A204.1 (cell line): Measurements from ENCODE around the gene PC.

ENCODE experiments used
- FAIRE-seq: peaks from 2 replicates; lab custom pipeline; 2012; peaks lifted over from hg19 to GRCh38; lab: Jason Lieb, UNC

PC gene

GRCh38 chr11:66883016-66883965 is 74.9 kb downstream of the PC start:
- FAIRE-seq: no peak

DNA sequence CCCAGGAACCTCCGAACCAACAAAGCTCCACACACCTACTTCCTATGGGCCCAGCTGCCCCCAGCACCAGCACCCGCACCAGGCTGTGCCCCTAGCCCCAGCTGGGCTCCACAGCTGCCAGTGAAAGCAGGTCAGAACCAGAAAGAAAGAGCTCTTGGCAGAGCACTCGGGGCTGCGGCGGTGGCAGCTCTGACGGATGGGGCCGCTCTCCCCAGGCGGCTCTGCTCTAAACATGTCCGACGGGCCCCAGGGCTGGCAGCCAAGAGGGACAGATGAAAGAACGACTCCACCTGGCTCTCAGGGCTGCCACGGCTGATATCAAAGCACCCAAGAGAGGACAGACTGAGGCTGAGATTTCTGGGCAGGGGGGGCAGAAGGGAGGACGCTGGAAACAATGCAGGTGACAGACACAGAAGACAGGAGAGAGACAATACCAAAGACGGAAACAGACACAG is 75.6 kb downstream of the PC start:
- FAIRE-seq: no peak

- no peak for FAIRE-seq
Observed at GRCh38 chr11:66881927-66882452, 76.2 kb downstream of the PC start.

GRCh38 chr11:66881451-66881835 is 76.7 kb downstream of the PC start:
- FAIRE-seq: no peak

DNA sequence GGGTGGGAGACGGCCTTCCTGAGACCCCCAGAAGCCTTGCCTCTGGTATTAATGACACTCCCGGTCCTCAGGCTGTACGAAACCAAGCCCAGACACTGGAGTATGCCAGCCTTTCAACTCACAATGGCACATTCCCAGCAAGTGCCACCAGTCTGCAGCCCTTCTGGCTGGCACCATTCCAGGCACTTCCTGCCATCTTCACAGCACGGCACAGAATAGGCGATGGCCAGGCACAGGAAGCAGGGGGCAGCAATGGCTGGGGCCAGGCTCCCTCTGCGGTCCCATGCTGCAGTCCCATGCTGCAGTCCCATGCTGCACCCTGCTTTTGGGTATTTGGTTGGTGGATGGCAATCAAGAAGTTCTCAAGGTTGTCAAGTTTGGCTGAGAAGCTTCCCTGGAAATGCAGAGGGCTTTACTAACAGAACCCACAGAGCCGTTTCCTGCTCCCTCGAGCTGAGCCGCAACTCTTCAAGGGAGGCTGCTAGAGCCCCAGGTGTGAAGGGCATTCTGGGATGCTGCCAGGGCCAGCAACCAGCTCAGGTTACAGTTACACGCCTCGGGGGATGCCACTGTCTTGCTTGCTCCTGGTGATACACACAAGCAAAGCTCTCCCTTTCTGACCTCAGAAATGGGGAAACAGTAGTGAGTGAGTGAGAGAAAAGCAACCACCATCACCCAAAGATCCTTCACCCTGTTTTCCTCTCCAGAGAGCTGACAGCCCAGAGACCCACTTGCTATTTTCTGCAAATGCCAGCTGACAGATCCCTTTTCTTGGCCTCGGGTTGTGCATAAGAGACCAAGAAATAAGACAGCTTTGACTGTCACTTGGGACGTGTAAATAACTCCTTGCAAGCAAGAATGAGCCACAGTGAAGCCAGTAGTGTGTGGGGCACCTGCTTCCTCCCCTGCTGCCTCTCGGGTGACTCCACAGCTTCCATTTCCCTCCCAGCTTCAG is 77.4 kb downstream of the PC start:
- FAIRE-seq: no peak

- FAIRE-seq: no peak
Observed at GRCh38 chr11:66879999-66880398, 78.2 kb downstream of the PC start.

- no peak for FAIRE-seq
Observed at GRCh38 chr11:66879583-66879982, 78.6 kb downstream of the PC start.

DNA sequence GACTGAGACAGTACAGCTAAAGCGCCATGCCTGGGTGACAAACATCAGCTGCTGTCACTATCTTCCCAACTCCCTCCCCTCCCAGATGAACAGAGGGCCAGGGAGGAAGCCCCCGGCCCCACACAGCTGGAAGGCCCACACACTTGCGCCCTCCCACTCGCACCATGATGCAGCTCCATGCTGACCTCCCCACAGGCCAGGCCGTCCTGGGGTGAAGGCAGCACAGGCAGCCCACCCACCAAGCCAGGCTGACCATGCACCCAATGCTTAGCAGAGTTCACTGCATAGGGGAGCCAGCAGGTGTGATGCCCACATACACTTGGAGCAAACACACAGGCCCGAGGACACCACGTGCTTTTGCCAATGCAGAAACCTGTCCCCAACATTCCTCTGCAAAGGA is 79.2 kb downstream of the PC start:
- FAIRE-seq: no peak

GRCh38 chr11:66878474-66878873 is 79.7 kb downstream of the PC start:
- no peak for FAIRE-seq

- no peak for FAIRE-seq
Observed at GRCh38 chr11:66877588-66878385, 80.4 kb downstream of the PC start.

DNA sequence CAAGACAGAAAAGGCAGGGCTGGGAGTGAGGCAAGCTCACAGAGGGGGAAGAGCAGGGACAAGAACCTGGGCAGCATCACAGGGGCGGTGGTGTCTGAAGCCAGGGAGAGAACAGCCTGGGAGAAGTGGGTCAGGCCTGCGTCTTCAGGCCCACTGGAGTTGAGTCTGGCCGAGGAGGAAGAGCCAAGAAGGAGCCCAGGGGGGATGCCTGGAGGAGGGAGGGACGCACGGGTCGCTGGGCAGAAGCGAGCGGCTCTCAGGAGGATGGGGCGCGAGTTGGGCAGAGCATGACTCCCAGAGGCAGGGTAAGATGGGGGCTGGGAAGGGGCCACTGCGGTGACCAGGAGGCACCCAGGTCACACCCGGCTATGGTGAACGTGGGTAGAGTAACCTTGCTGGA is 82.8 kb downstream of the PC start:
- no peak for FAIRE-seq

- FAIRE-seq: no peak
Observed at GRCh38 chr11:66874232-66874631, 84.0 kb downstream of the PC start.

GRCh38 chr11:66871521-66871901 is 86.7 kb downstream of the PC start:
- no peak for FAIRE-seq

DNA sequence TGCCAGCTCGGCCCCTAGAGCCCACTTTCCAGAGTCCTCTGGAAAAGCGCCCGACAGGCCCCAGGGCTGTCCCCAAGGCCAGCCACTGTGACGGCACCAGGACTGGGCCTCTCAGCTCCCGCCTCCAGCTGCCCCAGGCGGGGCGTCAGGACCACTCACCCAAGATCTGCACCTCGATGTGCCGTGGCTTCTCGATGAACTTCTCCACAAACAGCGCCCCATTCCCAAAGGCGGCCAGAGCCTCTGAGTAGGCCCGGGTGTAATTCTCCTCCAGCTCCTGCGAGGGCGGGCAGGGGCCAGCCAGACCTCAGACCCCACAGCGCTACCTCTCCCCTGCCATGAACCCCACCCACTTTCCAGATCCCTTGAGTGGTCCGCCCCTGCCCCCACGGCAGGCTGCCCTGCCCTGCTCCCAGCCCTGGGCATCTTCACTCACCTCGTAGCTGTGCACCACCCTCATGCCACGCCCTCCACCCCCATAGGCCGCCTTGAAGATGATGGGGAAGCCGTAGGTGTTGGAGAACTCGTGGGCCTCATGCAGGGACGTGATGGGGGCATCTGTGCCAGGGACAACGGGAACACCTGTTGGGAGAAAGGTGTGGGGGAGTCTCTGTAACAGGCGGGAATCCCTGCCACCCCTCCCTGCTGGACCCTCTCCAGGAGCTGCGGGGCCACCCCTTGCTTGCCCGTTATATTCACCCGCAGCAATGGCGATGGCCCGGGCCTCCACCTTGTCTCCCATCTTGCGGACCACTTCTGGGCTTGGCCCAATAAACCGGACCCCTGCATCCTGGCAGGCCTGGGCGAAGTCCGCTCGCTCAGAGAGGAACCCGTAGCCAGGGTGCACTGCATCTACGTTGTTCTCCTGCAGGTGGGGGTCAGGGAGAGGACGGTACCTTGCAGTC is 87.3 kb downstream of the PC start:
- FAIRE-seq: no peak

DNA sequence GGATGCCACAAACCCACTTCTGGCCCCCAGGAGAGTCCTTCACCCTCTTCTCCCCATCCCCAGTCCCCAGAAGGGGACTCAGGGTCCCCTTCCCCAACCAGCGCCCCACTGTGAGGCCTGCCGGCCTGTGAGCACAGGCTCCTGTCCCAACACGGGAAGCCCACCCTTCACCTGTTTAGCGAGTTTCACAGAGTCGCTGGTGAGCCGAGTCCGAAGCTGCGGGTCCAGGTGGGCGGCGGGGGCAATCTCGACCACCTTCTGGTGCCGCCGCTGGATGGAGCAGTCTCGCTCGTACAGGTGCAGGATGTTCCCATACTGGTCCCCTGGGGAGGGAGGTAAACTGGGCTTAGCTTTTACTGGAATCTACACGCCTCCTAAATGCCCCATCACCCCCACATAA is 88.1 kb downstream of the PC start:
- no peak for FAIRE-seq

DNA sequence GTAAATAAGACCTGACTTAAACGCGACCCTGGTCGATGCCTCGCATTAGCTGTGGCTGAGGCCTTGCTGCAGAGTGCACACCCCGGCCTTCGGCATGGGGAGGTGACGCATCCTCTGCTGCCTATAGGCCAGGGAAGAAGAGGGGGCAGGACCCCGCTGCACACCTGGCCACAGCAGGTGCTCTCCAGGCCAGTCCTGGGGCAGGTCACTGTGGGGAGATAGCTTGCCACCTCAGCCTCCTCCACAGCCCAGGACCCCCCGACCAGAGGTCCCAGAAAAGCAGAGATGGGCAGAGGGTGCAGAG is 88.7 kb downstream of the PC start:
- FAIRE-seq: no peak

- FAIRE-seq: no peak
Observed at GRCh38 chr11:66868726-66869566, 89.2 kb downstream of the PC start.

DNA sequence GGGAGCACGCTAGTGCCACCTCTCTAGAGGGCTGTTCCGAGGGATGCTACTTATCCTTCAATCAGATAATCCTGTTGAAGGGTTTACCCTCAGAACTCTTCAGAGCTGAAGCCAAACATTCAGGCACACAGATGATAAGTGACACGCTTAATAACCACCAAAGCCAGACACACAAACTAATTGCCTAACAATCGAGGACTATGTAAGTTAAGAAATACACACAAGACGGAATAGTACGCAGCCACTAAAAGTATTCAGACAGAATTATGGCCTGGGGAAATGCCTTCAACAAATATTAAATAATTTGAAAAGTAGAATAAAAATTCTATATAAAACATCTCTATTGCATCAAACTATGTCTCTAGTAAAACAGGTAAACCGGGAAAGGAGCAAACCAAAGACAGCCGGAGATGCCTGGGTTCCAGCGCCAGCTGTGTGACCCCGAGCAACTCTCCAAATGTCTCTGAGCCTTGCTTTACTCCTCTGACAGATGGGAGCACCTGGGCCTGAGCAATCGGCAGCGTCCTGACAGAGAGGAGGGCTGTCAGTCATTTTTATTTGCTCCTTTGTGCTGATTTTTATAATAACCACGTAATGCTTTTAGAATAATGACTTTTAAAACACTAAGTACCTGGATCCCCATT is 90.0 kb downstream of the PC start:
- FAIRE-seq: no peak

- no peak for FAIRE-seq
Observed at GRCh38 chr11:66867425-66868040, 90.7 kb downstream of the PC start.
